ENCODE data around the gene GAN. TPM values are rescaled to one million over a fixed set of nuclear protein-coding genes. Genes with fewer than 3 reads are reported as not detected.

The GAN gene
- total RNA-seq, 1 experiment from 2014 or later = 5.3 TPM

GRCh38 chr16:81265658-81266451 lies 48.9 kb upstream of the GAN start:
- TF ChIP-seq EZH2phosphoT487 (IDR thresholded peaks at IDR 0.05; ENCODE audit: borderline replicate concordance, low read length) = no peak
- TF ChIP-seq CTCF (conservative IDR thresholded peaks at IDR 0.05; ENCODE audit: low read depth, low read length) = no peak
- no peak for TF ChIP-seq EZH2 (IDR thresholded peaks at IDR 0.05; ENCODE audit: low read length, unreplicated experiment)
- Histone ChIP-seq H2AFZ (ENCODE audit: low read length) (no peak overlapping the region), H3F3A (ENCODE audit: low read length, unreplicated experiment) (no peaks in the 10 kb centered on the region), H3K4me3 (ENCODE audit: low read length) (0 out of 2 replicates have a peak overlapping the region, but pooled peaks have one; percentile 14), H3K27me3 (ENCODE audit: low read length) (no peaks in the 10 kb centered on the region), H3K9me3 (ENCODE audit: low read length) (no peaks in the 10 kb centered on the region), H3K27ac (ENCODE audit: low read length) (peak overlapping the region; percentile 57), H4K20me1 (ENCODE audit: low read length) (no peaks in the 10 kb centered on the region), H3K9ac (ENCODE audit: low read length) (0 out of 2 replicates have a peak overlapping the region, but pooled peaks have one; percentile 10), H3K36me3 (ENCODE audit: low read depth, low read length) (no peaks in the 10 kb centered on the region), H3K4me2 (ENCODE audit: low read length) (peak overlapping the region; percentile 61), H3K79me2 (ENCODE audit: low read length) (no peaks in the 10 kb centered on the region), H3K4me1 (ENCODE audit: insufficient read depth, low read length) (peaks cover 14% of the 10 kb centered on the region), H3K9me2 (replicated peaks; ENCODE audit: low read length) (no peaks in the 10 kb centered on the region)
- DNase-seq = peak; percentile 31
- no TSS peak for BruUV-seq (replicated peaks)
- ChIA-PET CTCF (no interaction called here), POLR2A (ENCODE audit: unreplicated experiment) (no interaction called here)
- intact Hi-C loops (cut with micrococcal nuclease) = loop anchor here (5.0 kb wide), 1 partner anchor 51 kb away; no protein-coding TSS in a partner anchor
- ATAC-seq = peak; percentile 33

- H4K20me1 ChIP-seq (ENCODE audit: low read length) = no peaks in the 10 kb centered on the region
- no peaks in the 10 kb centered on the region for H3K9me2 ChIP-seq (replicated peaks; ENCODE audit: low read length)
- intact Hi-C loops (cut with micrococcal nuclease) = loop anchor here (5.0 kb wide), 1 partner anchor 51 kb away; no protein-coding TSS in a partner anchor
- peak overlapping the region; percentile 61 for H3K4me2 ChIP-seq (ENCODE audit: low read length)
- H3K4me1 ChIP-seq (ENCODE audit: insufficient read depth, low read length) = peaks cover 14% of the 10 kb centered on the region
- no peaks in the 10 kb centered on the region for H3K27me3 ChIP-seq (ENCODE audit: low read length)
- H2AFZ ChIP-seq (ENCODE audit: low read length) = peak overlapping the region; percentile 78
- CTCF ChIA-PET = no interaction called here
- no peaks in the 10 kb centered on the region for H3K9me3 ChIP-seq (ENCODE audit: low read length)
- H3K36me3 ChIP-seq (ENCODE audit: low read depth, low read length) = no peaks in the 10 kb centered on the region
- POLR2A ChIA-PET (ENCODE audit: unreplicated experiment) = interaction anchor here (0.6 kb wide), 1 partner anchor 193 kb away, joined by 3 read pairs; no protein-coding TSS in a partner anchor
- peak; percentile 89 for ATAC-seq
- TF ChIP-seq EZH2phosphoT487 (IDR thresholded peaks at IDR 0.05; ENCODE audit: borderline replicate concordance, low read length) (no peak), EZH2 (IDR thresholded peaks at IDR 0.05; ENCODE audit: low read length, unreplicated experiment) (no peak), CTCF (conservative IDR thresholded peaks at IDR 0.05; ENCODE audit: low read depth, low read length) (no peak)
- peak overlapping the region; percentile 14; the same call in 1 of the 2 replicates for H3K4me3 ChIP-seq (ENCODE audit: low read length)
- H3F3A ChIP-seq (ENCODE audit: low read length, unreplicated experiment) = no peaks in the 10 kb centered on the region
- H3K9ac ChIP-seq (ENCODE audit: low read length) = 0 out of 2 replicates have a peak overlapping the region, but pooled peaks have one; percentile 10
- DNase-seq = peak; percentile 73
- peak overlapping the region; percentile 57 for H3K27ac ChIP-seq (ENCODE audit: low read length)
- no peaks in the 10 kb centered on the region for H3K79me2 ChIP-seq (ENCODE audit: low read length)
- no TSS peak for BruUV-seq (replicated peaks)
Observed at GRCh38 chr16:81266680-81267095, 48.1 kb upstream of the GAN start.

GRCh38 chr16:81268509-81268908 lies 46.3 kb upstream of the GAN start:
- CTCF ChIA-PET = no interaction called here

More at GRCh38 chr16:81268509-81268908, 46.3 kb upstream of the GAN start:
- no peaks in the 10 kb centered on the region for H3K36me3 ChIP-seq (ENCODE audit: low read depth, low read length)
- ATAC-seq (no peak), DNase-seq (no peak)
- H3K9me3 ChIP-seq (ENCODE audit: low read length) = no peaks in the 10 kb centered on the region
- TF ChIP-seq EZH2phosphoT487 (IDR thresholded peaks at IDR 0.05; ENCODE audit: borderline replicate concordance, low read length) (no peak), EZH2 (IDR thresholded peaks at IDR 0.05; ENCODE audit: low read length, unreplicated experiment) (no peak), CTCF (conservative IDR thresholded peaks at IDR 0.05; ENCODE audit: low read depth, low read length) (no peak)
- no peaks in the 10 kb centered on the region for H3K27me3 ChIP-seq (ENCODE audit: low read length)
- H3K9ac ChIP-seq (ENCODE audit: low read length) = no peak overlapping the region
- no peaks in the 10 kb centered on the region for H3K9me2 ChIP-seq (replicated peaks; ENCODE audit: low read length)
- no peaks in the 10 kb centered on the region for H3F3A ChIP-seq (ENCODE audit: low read length, unreplicated experiment)
- H3K79me2 ChIP-seq (ENCODE audit: low read length) = no peaks in the 10 kb centered on the region
- POLR2A ChIA-PET (ENCODE audit: unreplicated experiment) = no interaction called here
- H3K27ac ChIP-seq (ENCODE audit: low read length) = no peak overlapping the region
- no peaks in the 10 kb centered on the region for H4K20me1 ChIP-seq (ENCODE audit: low read length)
- H3K4me2 ChIP-seq (ENCODE audit: low read length) = no peak overlapping the region
- intact Hi-C loops (cut with micrococcal nuclease) = loop anchor here (5.0 kb wide), 1 partner anchor 49 kb away; no protein-coding TSS in a partner anchor
- no TSS peak for BruUV-seq (replicated peaks)
- H2AFZ ChIP-seq (ENCODE audit: low read length) = no peak overlapping the region
- no peak overlapping the region for H3K4me3 ChIP-seq (ENCODE audit: low read length)
- H3K4me1 ChIP-seq (ENCODE audit: insufficient read depth, low read length) = peaks cover 14% of the 10 kb centered on the region
